Measurements from ENCODE around the gene TLR10. TPM values are rescaled to one million over a fixed set of nuclear protein-coding genes. Genes with fewer than 3 reads are reported as not detected.
A peak's percentile ranks its signal among the peaks of the same experiment; 100 is the strongest.

TLR10 gene
- total RNA-seq, 1 donor from 2014 or later, result 2.9 TPM

GRCh38 chr4:38730830-38731646 lies 51.8 kb downstream of the TLR10 start:
- DNase-seq (ENCODE audit: low spot score), result peak; percentile 87

DNA sequence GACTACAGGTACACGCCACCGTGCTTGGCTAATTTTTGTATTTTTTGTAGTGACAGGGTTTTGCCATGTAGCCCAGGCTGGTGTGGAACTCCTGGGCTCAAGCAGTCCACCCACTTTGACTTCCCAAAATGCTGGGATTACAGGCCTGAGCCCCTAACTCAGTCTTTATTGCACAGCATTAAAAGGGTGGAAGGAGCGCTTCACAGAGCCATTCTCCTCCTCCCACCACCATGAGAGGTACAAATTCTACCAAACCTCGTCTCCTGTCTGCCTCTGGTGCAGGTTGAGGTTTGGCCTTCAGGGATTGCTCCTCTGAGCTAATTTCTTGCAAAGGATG lies 52.3 kb downstream of the TLR10 start:
- DNase-seq (ENCODE audit: low spot score), result no peak

DNA sequence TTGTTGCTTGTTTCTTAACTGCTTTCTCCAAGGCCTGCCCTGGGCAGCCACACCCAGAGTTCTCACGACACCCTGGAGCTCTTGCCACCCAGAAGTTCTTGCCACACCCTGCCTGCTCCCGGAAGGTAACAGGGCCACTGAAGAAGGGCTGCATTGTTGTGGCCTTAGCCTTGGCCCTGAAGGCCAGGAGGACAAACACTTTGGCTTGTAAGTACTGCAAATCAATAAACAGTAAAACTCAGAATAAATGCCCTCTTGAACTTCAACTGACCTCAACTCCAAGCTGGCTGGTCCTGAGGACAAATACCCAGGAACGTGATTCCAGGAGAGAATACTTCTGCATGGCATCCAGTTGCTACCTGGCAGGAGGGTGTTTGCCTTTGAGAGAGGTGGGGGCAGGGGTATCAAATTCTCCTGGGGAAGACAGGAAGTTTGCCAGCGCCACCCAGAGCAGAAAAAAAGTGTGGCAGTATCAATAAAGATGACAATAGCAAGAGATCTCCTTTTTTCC lies 54.1 kb downstream of the TLR10 start:
- no peak for DNase-seq (ENCODE audit: low spot score)

DNA sequence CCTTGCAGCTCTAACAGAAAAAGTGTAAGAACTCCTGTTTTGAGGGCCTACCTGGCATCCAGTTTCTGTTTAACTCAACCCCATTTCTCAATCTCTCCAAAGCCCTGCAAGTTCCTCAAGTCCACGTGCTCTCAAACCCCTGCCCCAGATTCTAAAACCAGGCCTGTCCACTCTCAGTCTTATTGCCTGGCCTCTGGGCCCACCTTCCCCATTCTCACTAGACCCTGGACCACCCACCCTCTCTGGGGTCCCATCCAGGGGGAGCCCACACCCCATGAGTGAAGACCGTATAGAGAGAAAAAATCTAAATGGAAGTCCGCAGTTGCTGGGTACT lies 58.3 kb downstream of the TLR10 start:
- DNase-seq (ENCODE audit: low spot score), result no peak

DNA sequence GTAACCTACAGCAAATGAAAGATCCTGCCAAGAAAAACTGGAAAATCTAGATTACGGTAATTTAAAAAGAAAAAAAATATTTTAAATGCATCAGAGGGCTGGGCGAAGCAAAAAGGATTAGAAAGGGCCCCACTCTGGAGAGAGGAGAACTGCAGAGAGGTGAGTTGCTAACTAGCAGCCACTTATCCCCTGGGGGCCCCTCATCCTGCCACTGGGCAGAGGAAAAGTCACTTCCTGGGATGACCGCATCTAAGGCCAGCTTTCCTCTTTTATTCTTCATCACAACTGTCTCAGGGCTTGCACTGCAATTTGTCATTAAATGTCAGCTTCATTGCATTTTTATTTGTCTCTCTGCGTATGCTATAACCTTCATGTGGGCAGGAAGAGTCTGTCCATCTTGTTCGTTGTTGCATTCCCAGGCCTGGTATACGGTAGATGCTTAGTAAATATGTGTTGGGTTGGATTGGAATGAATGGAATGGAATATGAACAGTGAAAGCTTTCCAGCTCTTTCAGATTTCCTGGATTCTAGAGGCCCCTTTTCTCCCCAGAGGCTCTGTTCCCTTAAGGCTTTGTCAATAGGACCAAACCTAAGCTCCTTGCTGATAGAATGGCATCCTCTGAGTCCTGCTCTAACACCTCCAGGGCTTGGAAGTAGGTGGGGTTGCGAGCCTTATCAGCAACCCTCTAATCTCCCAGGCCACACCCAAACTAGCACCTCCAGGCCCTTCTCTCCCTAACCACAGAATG lies 58.9 kb downstream of the TLR10 start:
- DNase-seq (ENCODE audit: low spot score), result peak; percentile 70

GRCh38 chr4:38723114-38723513 lies 59.7 kb downstream of the TLR10 start:
- no peak for DNase-seq (ENCODE audit: low spot score)

Other genes starting within 250 kb of the TLR10 start
- gene KLF3, start 118.8 kb downstream of the TLR10 start, total RNA-seq (ENCODE audit: insufficient read depth, low replicate concordance), result 25.0 TPM
- 27.9 TPM for gene TLR1, start 21.8 kb upstream of the TLR10 start, total RNA-seq (ENCODE audit: insufficient read depth, low replicate concordance)
- 13.5 TPM for gene TLR6, start 73.8 kb upstream of the TLR10 start, total RNA-seq (ENCODE audit: insufficient read depth, low replicate concordance)
- gene FAM114A1, start 84.8 kb upstream of the TLR10 start, total RNA-seq (ENCODE audit: insufficient read depth, low replicate concordance), result 198 TPM
- gene TMEM156, start 249.4 kb upstream of the TLR10 start, total RNA-seq (ENCODE audit: insufficient read depth, low replicate concordance), result 1.2 TPM

Measured in umbilical cord (tissue), 2 donors.